IMR-90 (cell line): ENCODE measurements around the gene ZNF780B. TPM values are rescaled to one million over a fixed set of nuclear protein-coding genes. Genes with fewer than 3 reads are reported as not detected.

ENCODE experiments used
- ATAC-seq: fragments of 200-7000 bp; cut with Tn5 transposase; 2 replicates; pipeline ENCODE4 v1.9.1; 2020; ENCODE audit warnings: low read depth, mild to moderate bottlenecking, moderate library complexity
- BruUV-seq: library from RNA; stranded (reverse); fragments of 400-500 nt; replicated peaks from 2 replicates; lab custom pipeline; 2021; lab: Mats Ljungman, UMichigan
- CTCF ChIA-PET: fragments of 300-600 bp; formaldehyde crosslinking; extraction: SDS; loops from one replicate; lab custom pipeline; 2021; ENCODE audit warnings: antibody characterized with exemption; lab: Yijun Ruan, JAX
- POLR2A ChIA-PET: fragments of 300-600 bp; sonication (Branson Sonifier 250); formaldehyde crosslinking; loops from one replicate; lab custom pipeline; 2022; ENCODE audit warnings: antibody characterized with exemption; ENCODE audit not compliant: unreplicated experiment; lab: Charles Lee
- DNase-seq: peaks from one replicate; pipeline ENCODE4 v3.0.0; 2013
- H2AFZ ChIP-seq: replicated peaks from 2 replicates; pipeline ENCODE3; 2013; ENCODE audit warnings: low read length, mild to moderate bottlenecking; ENCODE audit not compliant: poor library complexity
- H2AK5ac ChIP-seq: 2 replicates; pipeline ENCODE4 v1.6.1; 2013; ENCODE audit warnings: low read depth, low read length, inconsistent platforms
- H2AK9ac ChIP-seq: replicated peaks from 2 replicates; pipeline ENCODE3; 2013; ENCODE audit warnings: mild to moderate bottlenecking, low read depth, low read length, moderate library complexity; ENCODE audit not compliant: poor library complexity
- H2BK120ac ChIP-seq: 2 replicates; pipeline ENCODE4 v1.6.1; 2013; ENCODE audit warnings: low read depth, low read length, inconsistent platforms
- H2BK15ac ChIP-seq: 3 replicates; pipeline ENCODE4 v1.6.1; 2013; ENCODE audit warnings: low read depth, low read length, inconsistent platforms
- H2BK20ac ChIP-seq: 2 replicates; pipeline ENCODE4 v1.6.1; 2013; ENCODE audit warnings: low read depth, mild to moderate bottlenecking, inconsistent platforms, low read length, moderate library complexity
- H2BK5ac ChIP-seq: 2 replicates; pipeline ENCODE4 v1.6.1; 2013; ENCODE audit warnings: mild to moderate bottlenecking, low read depth, low read length, inconsistent platforms; ENCODE audit not compliant: poor library complexity, severe bottlenecking
- H3K14ac ChIP-seq: replicated peaks from 2 replicates; pipeline ENCODE4 v1.6.1; 2013; ENCODE audit warnings: low read depth, low read length, inconsistent platforms
- H3K18ac ChIP-seq: 2 replicates; pipeline ENCODE4 v1.6.1; 2013; ENCODE audit warnings: low read depth, low read length, control low read depth
- H3K23ac ChIP-seq: 2 replicates; pipeline ENCODE4 v1.6.1; 2013; ENCODE audit warnings: low read depth, low read length, inconsistent platforms
- H3K27ac ChIP-seq: 2 replicates; pipeline ENCODE4 v1.5.1; 2013; ENCODE audit warnings: mild to moderate bottlenecking, control low read depth, low read length; ENCODE audit not compliant: insufficient read depth
- H3K27me3 ChIP-seq: 2 replicates; pipeline ENCODE4 v1.6.1; 2013; ENCODE audit warnings: low read length; ENCODE audit not compliant: control insufficient read depth, insufficient read depth
- H3K36me3 ChIP-seq: 2 replicates; pipeline ENCODE4 v1.6.1; 2013; ENCODE audit warnings: low read length, mixed read lengths; ENCODE audit not compliant: control insufficient read depth, insufficient read depth
- H3K4ac ChIP-seq: 2 replicates; pipeline ENCODE4 v1.6.1; 2013; ENCODE audit warnings: low read depth, low read length, inconsistent platforms
- H3K4me1 ChIP-seq: 2 replicates; pipeline ENCODE4 v1.6.1; 2013; ENCODE audit warnings: low read length, mixed read lengths; ENCODE audit not compliant: control insufficient read depth, insufficient read depth
- H3K4me2 ChIP-seq: 2 replicates; pipeline ENCODE4 v1.6.1; 2013; ENCODE audit warnings: low read depth, mild to moderate bottlenecking, control low read depth, low read length, moderate library complexity
- H3K4me3 ChIP-seq: 2 replicates; pipeline ENCODE4 v1.5.1; 2013; ENCODE audit warnings: low read depth, mild to moderate bottlenecking, control low read depth, low read length, moderate library complexity; ENCODE audit not compliant: insufficient read depth
- H3K56ac ChIP-seq: 2 replicates; pipeline ENCODE4 v1.6.1; 2013; ENCODE audit warnings: low read length, inconsistent platforms; ENCODE audit not compliant: insufficient read depth; ENCODE audit errors: extremely low read depth
- H3K79me1 ChIP-seq, 2 experiments: 2 replicates each; pipeline ENCODE4 v1.6.1; 2013; ENCODE audit warnings: low read length in 2 of 2, inconsistent platforms in 1 of 2, low read depth in 1 of 2
- H3K9ac ChIP-seq: 2 replicates; pipeline ENCODE4 v1.6.1; 2013; ENCODE audit warnings: low read depth, low read length, control low read depth
- H3K9me1 ChIP-seq: 2 replicates; pipeline ENCODE4 v1.6.1; 2013; ENCODE audit warnings: low read length, inconsistent platforms; ENCODE audit not compliant: insufficient read depth
- H3K9me3 ChIP-seq: 2 replicates; pipeline ENCODE4 v1.6.1; 2013; ENCODE audit warnings: low read length; ENCODE audit not compliant: control insufficient read depth, insufficient read depth
- H4K20me1 ChIP-seq: 2 replicates; pipeline ENCODE4 v1.6.1; 2013; ENCODE audit warnings: low read length, inconsistent platforms; ENCODE audit not compliant: insufficient read depth
- H4K5ac ChIP-seq: 2 replicates; pipeline ENCODE4 v1.6.1; 2013; ENCODE audit warnings: mild to moderate bottlenecking, low read depth, low read length, control low read depth
- H4K8ac ChIP-seq, 2 experiments: 2 replicates each; pipeline ENCODE4 v1.6.1; 2013; ENCODE audit warnings: low read depth in 2 of 2, low read length in 2 of 2, control low read depth in 1 of 2, inconsistent platforms in 1 of 2
- H4K91ac ChIP-seq: 2 replicates; pipeline ENCODE4 v1.6.1; 2013; ENCODE audit warnings: low read depth, low read length, inconsistent platforms; ENCODE audit not compliant: insufficient read depth
- BHLHE40 ChIP-seq: fragments of 150-350 bp; IDR thresholded peaks from 2 replicates; pipeline ENCODE4 v1.6.1; 2016; ENCODE audit warnings: mild to moderate bottlenecking, low read depth, low read length
- CEBPB ChIP-seq: IDR thresholded peaks from 2 replicates; pipeline ENCODE4 v1.6.1; 2012; ENCODE audit warnings: low read depth, low read length, improper control_type of control experiment
- CHD1 ChIP-seq: IDR thresholded peaks from 2 replicates; pipeline ENCODE4 v1.6.1; 2012; ENCODE audit warnings: low read depth, low read length, improper control_type of control experiment
- CTCF ChIP-seq: conservative IDR thresholded peaks from 2 replicates; pipeline ENCODE4 v1.5.1; 2012; ENCODE audit warnings: mild to moderate bottlenecking, low read depth, low read length, improper control_type of control experiment
- FOS ChIP-seq: fragments of 150-350 bp; IDR thresholded peaks from 2 replicates; pipeline ENCODE4 v1.6.1; 2016; ENCODE audit warnings: low read depth, low read length
- MAFK ChIP-seq: IDR thresholded peaks from 2 replicates; pipeline ENCODE4 v1.6.1; 2012; ENCODE audit warnings: low read depth, low read length, improper control_type of control experiment
- MAZ ChIP-seq: IDR thresholded peaks from 2 replicates; pipeline ENCODE4 v1.6.1; 2012; ENCODE audit warnings: low read depth, mild to moderate bottlenecking, low read length, improper control_type of control experiment, moderate library complexity, borderline replicate concordance
- MXI1 ChIP-seq: IDR thresholded peaks from 2 replicates; pipeline ENCODE4 v1.6.1; 2012; ENCODE audit warnings: low read depth, mild to moderate bottlenecking, low read length, moderate library complexity, borderline replicate concordance
- POLR2A ChIP-seq: IDR thresholded peaks from 2 replicates; pipeline ENCODE4 v1.6.1; 2012; ENCODE audit warnings: mild to moderate bottlenecking, low read depth, low read length
- RAD21 ChIP-seq: IDR thresholded peaks from 2 replicates; pipeline ENCODE4 v1.6.1; 2012; ENCODE audit warnings: low read length, improper control_type of control experiment
- RCOR1 ChIP-seq: IDR thresholded peaks from 2 replicates; pipeline ENCODE4 v1.6.1; 2012; ENCODE audit warnings: mild to moderate bottlenecking, low read length, improper control_type of control experiment; ENCODE audit not compliant: insufficient replicate concordance
- RFX5 ChIP-seq: IDR thresholded peaks from 2 replicates; pipeline ENCODE4 v1.8.0; 2012; ENCODE audit warnings: low read depth, mild to moderate bottlenecking, low read length, moderate library complexity
- SMC3 ChIP-seq: fragments of 150-350 bp; IDR thresholded peaks from 2 replicates; pipeline ENCODE4 v1.6.1; 2016; ENCODE audit warnings: low read depth, mild to moderate bottlenecking, antibody characterized with exemption, low read length, moderate library complexity
- WGBS, 2 experiments: methylation state at CpG; one replicate each; pipeline versions ENCODE4 v1.1.5 to v1.1.7; 2013; ENCODE audit warnings: missing lambda C conversion rate in 2 of 2; ENCODE audit not compliant: insufficient read length in 1 of 2; ENCODE audit errors: extremely low coverage in 2 of 2; 5-methylcytosine and 5-hydroxymethylcytosine counted together
- dilution Hi-C: fragments of 300-500 bp; cut with HindIII; formaldehyde crosslinking; loops from one replicate; pipeline ENCODE4 v1.14.3; 2018; ENCODE audit warnings: low sequenced_read_pairs; ENCODE audit not compliant: unreplicated experiment
- in situ Hi-C: fragments of 300-500 bp; cut with MboI; formaldehyde crosslinking; loops from 3 replicates; pipeline ENCODE4 v1.14.3; 2019; ENCODE audit warnings: low sequenced_read_pairs, inconsistent platforms, mixed read lengths
- intact Hi-C: fragments of 100-400 bp; cut with micrococcal nuclease; formaldehyde crosslinking; loops from 2 replicates; pipeline ENCODE4 v1.10.0; 2022
- polyA plus RNA-seq, 3 experiments: library from polyadenylated mRNA; depleted of rRNA; stranded (reverse); fragments of >200 nt; gene quantifications; 2 replicates each; pipeline ENCODE4 v1.2.3, GENCODE V29; 2012; ENCODE audit warnings: low replicate concordance in 1 of 3
- total RNA-seq: library from RNA; depleted of rRNA; stranded (reverse); fragments of >200 nt; gene quantifications from 2 replicates; pipeline ENCODE4 v1.2.3, GENCODE V29; 2012

The ZNF780B gene
- total and polyA plus RNA-seq, 2 of the 4 experiments (the other 2 are of a cell fraction), result 3.7 to 19.9 TPM

DNA sequence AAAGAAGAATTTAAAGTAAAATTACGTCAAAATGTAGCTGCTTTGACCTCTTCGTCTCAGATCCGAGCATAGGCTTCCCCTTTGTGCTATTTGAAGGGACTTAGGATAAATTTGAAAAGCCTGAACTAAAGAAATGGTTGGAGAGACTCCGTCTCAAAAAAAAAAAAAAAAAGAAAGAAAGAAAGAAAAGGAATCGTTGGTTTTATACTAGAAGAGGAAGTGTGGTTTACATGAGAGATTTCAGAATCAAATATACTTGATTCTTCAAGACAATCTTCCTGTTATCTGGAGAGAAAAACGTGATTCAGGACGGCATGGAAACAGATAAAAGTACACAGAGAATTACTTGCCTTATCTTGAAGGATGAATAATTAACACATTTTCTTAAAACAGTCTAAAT, 474 bp upstream of the ZNF780B start:
- Histone ChIP-seq H3K27ac (peak overlapping the region; percentile 50; the same call in 1 of the 2 replicates), H3K14ac (peak overlapping the region; percentile 93), H3K4me1 (no peaks in the 10 kb centered on the region), H4K91ac (peak overlapping the region; percentile 26; the same call in 1 of the 2 replicates), H3K79me1 (peaks cover 9 to 26% of the 10 kb centered on the region in 2 experiments), H2AK5ac (no peak overlapping the region), H3K4me2 (peak overlapping the region; percentile 78), H2BK120ac (no peak overlapping the region), H2BK5ac (no peak overlapping the region), H2AK9ac (no peak overlapping the region), H4K8ac (peak overlapping the region; percentile 83 to 97), H3K18ac (no peak overlapping the region), H2BK20ac (no peak overlapping the region), H3K9me1 (no peaks in the 10 kb centered on the region), H3K9ac (peak overlapping the region; percentile 83), H2AFZ (peak overlapping the region; percentile 99), H3K27me3 (no peaks in the 10 kb centered on the region), H4K5ac (peak overlapping the region; percentile 82), H3K4ac (peak overlapping the region; percentile 91; the same call in 1 of the 2 replicates), H4K20me1 (no peaks in the 10 kb centered on the region), H3K9me3 (no peaks in the 10 kb centered on the region; the same call in 1 of the 2 replicates), H3K4me3 (peak overlapping the region; percentile 77), H3K36me3 (0 out of 2 replicates have a peak, but pooled peaks cover 1% of the 10 kb centered on the region), H2BK15ac (no peak overlapping the region), H3K56ac (peak overlapping the region; percentile 68; the same call in 1 of the 2 replicates), H3K23ac (peak overlapping the region; percentile 78; the same call in 1 of the 2 replicates)
- intact Hi-C loops, result loop anchor here (2.0 kb wide), 1 partner anchor 34 kb away; the partner anchor contains the start of gene ZNF780A
- ChIA-PET CTCF (interaction anchor here (1.0 kb wide), 1 partner anchor 11 kb away, joined by 3 read pairs; no protein-coding TSS in a partner anchor), POLR2A (no interaction called here)
- DNase-seq (no peak), ATAC-seq (no peak)
- BruUV-seq, result no TSS peak
- TF ChIP-seq FOS (no peak), CHD1 (no peak), POLR2A (no peak), MXI1 (no peak), BHLHE40 (no peak), CEBPB (no peak), SMC3 (no peak), MAZ (no peak), RCOR1 (no peak), CTCF (no peak), RAD21 (no peak), MAFK (no peak), RFX5 (no peak)
- dilution Hi-C loops, result no loop called here
- WGBS, 2 experiments, result 10% methylated on average over 2 of the region's 7 CpGs; no CpG with 5 or more reads in 1 of the 2 experiments
- in situ Hi-C loops, result no loop called here
